ENCODE data around the gene RASAL1. TPM values are rescaled to one million over a fixed set of nuclear protein-coding genes. Genes with fewer than 3 reads are reported as not detected.

The RASAL1 gene
- polyA plus RNA-seq, 3 donors: not detected

DNA sequence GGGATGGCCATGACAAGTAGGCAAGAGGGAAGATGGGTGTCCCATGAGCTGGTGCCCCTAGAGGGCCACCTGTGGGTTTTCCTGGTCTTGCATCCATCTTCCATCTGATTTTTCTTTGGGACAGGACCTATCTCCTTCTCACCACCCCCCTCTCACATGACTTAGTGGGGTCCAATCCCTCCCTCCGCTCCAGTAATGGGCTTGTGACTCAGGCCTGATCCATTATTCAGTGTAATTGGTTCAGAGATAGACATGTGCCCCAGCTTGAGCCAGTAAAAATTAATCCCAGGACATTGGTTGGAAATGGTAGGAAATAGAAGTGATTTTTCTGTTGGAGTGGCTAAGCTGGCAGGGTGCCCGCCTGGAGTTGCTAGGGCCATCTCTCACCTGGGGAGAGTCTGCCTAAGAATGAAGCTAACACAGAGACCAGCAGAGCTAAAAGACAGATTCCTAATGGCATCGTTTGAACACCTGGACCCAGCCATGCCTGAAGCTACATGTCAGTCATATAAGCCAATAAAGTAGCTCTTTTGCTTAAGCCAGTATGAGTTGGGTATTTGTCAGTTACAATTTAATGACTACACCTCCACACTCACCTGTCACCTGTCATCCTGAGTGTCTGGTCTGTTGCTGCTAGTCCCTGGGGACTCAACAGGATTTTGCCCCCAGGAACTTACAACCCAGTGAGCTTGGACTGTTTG lies 14.7 kb downstream of the RASAL1 start:
- DNase-seq: no peak
- Mint-ChIP-seq H3K36me3 (no peaks in the 10 kb centered on the region), H3K9me3 (peaks cover 0 to 16% (median 12%) of the 10 kb centered on the region in 7 donors), H3K4me3 (no peak overlapping the region), H3K27ac (no peak overlapping the region), H3K4me1 (no peaks in the 10 kb centered on the region), H3K27me3 (ENCODE audit: low read depth in 3 of 3) (peaks cover 3 to 11% (median 8%) of the 10 kb centered on the region in 3 donors)
- Histone ChIP-seq H3K9ac (ENCODE audit: insufficient read depth, low read length, poor library complexity, severe bottlenecking) (no peak overlapping the region), H3K79me2 (ENCODE audit: insufficient read depth, low read length) (no peaks in the 10 kb centered on the region), H3K27ac (ENCODE audit: low read depth in 1 of 2, low read length in 2 of 2) (no peak overlapping the region), H3K27me3 (ENCODE audit: control insufficient read depth in 2 of 2, insufficient read depth in 2 of 2, low read length in 2 of 2) (peaks cover 0 to 7% of the 10 kb centered on the region in 2 donors), H4K20me1 (ENCODE audit: insufficient read depth, low read length) (no peaks in the 10 kb centered on the region), H3K4me2 (replicated peaks; ENCODE audit: extremely low read depth, low read length, poor library complexity, severe bottlenecking) (no peak overlapping the region), H3K36me3 (replicated peaks in 1 of 2; ENCODE audit: control insufficient read depth in 1 of 2, insufficient read depth in 2 of 2, low read length in 2 of 2) (no peaks in the 10 kb centered on the region), H2AFZ (ENCODE audit: insufficient read depth, low read depth, low read length, poor library complexity, severe bottlenecking) (no peak overlapping the region), H3K4me3 (replicated peaks in 1 of 3; ENCODE audit: low read depth in 2 of 3, low read length in 3 of 3) (no peak overlapping the region), H3K9me3 (replicated peaks in 1 of 2; ENCODE audit: control insufficient read depth in 1 of 2, insufficient read depth in 1 of 2, low read length in 2 of 2) (no peaks in the 10 kb centered on the region), H3K4me1 (ENCODE audit: control insufficient read depth in 1 of 2, insufficient read depth in 2 of 2, low read length in 2 of 2) (no peaks in the 10 kb centered on the region)
- WGBS (ENCODE audit: insufficient coverage): 89% methylated on average over 1 of the region's 3 CpGs
- TF ChIP-seq, protein P1, sequence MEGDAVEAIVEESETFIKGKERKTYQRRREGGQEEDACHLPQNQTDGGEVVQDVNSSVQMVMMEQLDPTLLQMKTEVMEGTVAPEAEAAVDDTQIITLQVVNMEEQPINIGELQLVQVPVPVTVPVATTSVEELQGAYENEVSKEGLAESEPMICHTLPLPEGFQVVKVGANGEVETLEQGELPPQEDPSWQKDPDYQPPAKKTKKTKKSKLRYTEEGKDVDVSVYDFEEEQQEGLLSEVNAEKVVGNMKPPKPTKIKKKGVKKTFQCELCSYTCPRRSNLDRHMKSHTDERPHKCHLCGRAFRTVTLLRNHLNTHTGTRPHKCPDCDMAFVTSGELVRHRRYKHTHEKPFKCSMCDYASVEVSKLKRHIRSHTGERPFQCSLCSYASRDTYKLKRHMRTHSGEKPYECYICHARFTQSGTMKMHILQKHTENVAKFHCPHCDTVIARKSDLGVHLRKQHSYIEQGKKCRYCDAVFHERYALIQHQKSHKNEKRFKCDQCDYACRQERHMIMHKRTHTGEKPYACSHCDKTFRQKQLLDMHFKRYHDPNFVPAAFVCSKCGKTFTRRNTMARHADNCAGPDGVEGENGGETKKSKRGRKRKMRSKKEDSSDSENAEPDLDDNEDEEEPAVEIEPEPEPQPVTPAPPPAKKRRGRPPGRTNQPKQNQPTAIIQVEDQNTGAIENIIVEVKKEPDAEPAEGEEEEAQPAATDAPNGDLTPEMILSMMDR (IDR thresholded peaks at IDR 0.05): no peak
- intact Hi-C loops (cut with micrococcal nuclease): no loop called here

DNA sequence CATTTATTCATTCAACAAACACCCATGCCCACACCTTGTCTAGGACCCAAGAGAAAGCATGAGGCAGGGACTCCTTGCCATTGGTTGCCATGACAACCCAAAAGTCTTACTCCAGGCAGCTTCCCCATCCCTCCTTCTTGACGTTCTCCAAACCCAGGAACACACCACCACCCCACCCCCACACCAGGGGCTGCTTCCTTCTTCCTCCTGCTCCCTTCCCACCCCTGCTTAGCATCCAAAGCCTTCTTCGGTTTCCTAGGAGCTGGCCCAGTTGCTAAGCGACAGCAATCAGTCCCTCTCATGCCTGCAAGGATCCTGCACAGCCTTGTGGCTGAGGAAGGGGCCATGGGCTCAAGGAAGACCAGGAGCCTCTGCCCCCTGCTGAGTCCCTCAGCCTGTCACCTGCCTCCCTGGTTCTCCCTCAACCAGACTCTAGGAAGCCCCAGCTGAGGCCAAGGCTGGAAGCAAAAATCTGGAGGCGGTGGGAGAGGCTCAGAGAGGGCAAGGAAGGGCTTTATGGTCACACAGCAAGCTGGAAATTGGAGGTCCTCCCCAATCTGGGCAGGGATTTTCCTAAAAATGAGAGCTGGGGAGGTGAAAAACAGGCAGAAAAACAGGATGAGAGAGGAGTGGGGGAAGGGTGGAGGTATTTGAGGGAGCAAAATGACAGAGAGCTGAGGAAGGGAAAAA lies 15.4 kb downstream of the RASAL1 start:
- Mint-ChIP-seq H3K4me1 (no peaks in the 10 kb centered on the region), H3K27ac (peak overlapping the region in 2 of 7 donors; percentile 40 to 70), H3K4me3 (no peak overlapping the region), H3K27me3 (ENCODE audit: low read depth in 3 of 3) (peaks cover 3 to 11% (median 8%) of the 10 kb centered on the region in 3 donors), H3K9me3 (peaks cover 0 to 16% (median 12%) of the 10 kb centered on the region in 7 donors), H3K36me3 (no peaks in the 10 kb centered on the region)
- Histone ChIP-seq H3K79me2 (ENCODE audit: insufficient read depth, low read length) (no peaks in the 10 kb centered on the region), H3K9me3 (replicated peaks in 1 of 2; ENCODE audit: control insufficient read depth in 1 of 2, insufficient read depth in 1 of 2, low read length in 2 of 2) (no peaks in the 10 kb centered on the region), H3K36me3 (replicated peaks in 1 of 2; ENCODE audit: control insufficient read depth in 1 of 2, insufficient read depth in 2 of 2, low read length in 2 of 2) (no peaks in the 10 kb centered on the region), H3K4me1 (ENCODE audit: control insufficient read depth in 1 of 2, insufficient read depth in 2 of 2, low read length in 2 of 2) (no peaks in the 10 kb centered on the region), H3K27me3 (ENCODE audit: control insufficient read depth in 2 of 2, insufficient read depth in 2 of 2, low read length in 2 of 2) (peaks cover 0 to 7% of the 10 kb centered on the region in 2 donors), H3K27ac (ENCODE audit: low read depth in 1 of 2, low read length in 2 of 2) (no peak overlapping the region), H3K4me2 (replicated peaks; ENCODE audit: extremely low read depth, low read length, poor library complexity, severe bottlenecking) (no peak overlapping the region), H3K4me3 (replicated peaks in 1 of 3; ENCODE audit: low read depth in 2 of 3, low read length in 3 of 3) (no peak overlapping the region), H2AFZ (ENCODE audit: insufficient read depth, low read depth, low read length, poor library complexity, severe bottlenecking) (no peak overlapping the region), H4K20me1 (ENCODE audit: insufficient read depth, low read length) (no peaks in the 10 kb centered on the region), H3K9ac (ENCODE audit: insufficient read depth, low read length, poor library complexity, severe bottlenecking) (no peak overlapping the region)
- TF ChIP-seq, protein P1 (IDR thresholded peaks at IDR 0.05): no peak
- DNase-seq: no peak
- intact Hi-C loops (cut with micrococcal nuclease): no loop called here
- WGBS (ENCODE audit: insufficient coverage): 52% methylated on average over 4 of the region's 4 CpGs
